ENCODE measurements around the gene SPATA9.
"Not testable (repeated sequence)": the region's sequence is repeated elsewhere in the genome, so short reads cannot be mapped to it uniquely, and the experiment has no call there.

The SPATA9 gene

GRCh38 chr5:95723632-95724369, 41.0 kb upstream of the SPATA9 start:
- no peaks in the 10 kb centered on the region for H3K27me3 Mint-ChIP-seq
- no peak overlapping the region for H3K27ac Mint-ChIP-seq
- intact Hi-C loops (cut with micrococcal nuclease) = no loop called here

GRCh38 chr5:95721582-95722295, 38.9 kb upstream of the SPATA9 start:
- Mint-ChIP-seq H3K36me3 (ENCODE audit: low read depth) (no peaks in the 10 kb centered on the region), H3K27ac (no peak overlapping the region), H3K27me3 (no peaks in the 10 kb centered on the region), H3K9me3 (no peaks in the 10 kb centered on the region), H3K4me1 (ENCODE audit: low read depth) (no peaks in the 10 kb centered on the region), H3K4me3 (no peak overlapping the region)
- intact Hi-C loops (cut with micrococcal nuclease) = no loop called here

More at GRCh38 chr5:95723632-95724369, 41.0 kb upstream of the SPATA9 start:
- Mint-ChIP-seq H3K4me1 (ENCODE audit: low read depth) (no peaks in the 10 kb centered on the region), H3K4me3 (no peak overlapping the region), H3K36me3 (ENCODE audit: low read depth) (no peaks in the 10 kb centered on the region), H3K9me3 (no peaks in the 10 kb centered on the region)

- H3K36me3 Mint-ChIP-seq (ENCODE audit: low read depth) = no peaks in the 10 kb centered on the region
- no peaks in the 10 kb centered on the region for H3K9me3 Mint-ChIP-seq
- H3K27ac Mint-ChIP-seq = no peak overlapping the region
- H3K4me3 Mint-ChIP-seq = no peak overlapping the region
- no peaks in the 10 kb centered on the region for H3K27me3 Mint-ChIP-seq
- no peaks in the 10 kb centered on the region for H3K4me1 Mint-ChIP-seq (ENCODE audit: low read depth)
- intact Hi-C loops (cut with micrococcal nuclease) = no loop called here
Observed at GRCh38 chr5:95720094-95720786, 37.4 kb upstream of the SPATA9 start.

- intact Hi-C loops (cut with micrococcal nuclease) = no loop called here
- H3K9me3 Mint-ChIP-seq = no peaks in the 10 kb centered on the region
- H3K4me3 Mint-ChIP-seq = no peak overlapping the region
Observed at GRCh38 chr5:95718738-95719137, 35.9 kb upstream of the SPATA9 start.

GRCh38 chr5:95718203-95718602, 35.4 kb upstream of the SPATA9 start:
- H3K4me1 Mint-ChIP-seq (ENCODE audit: low read depth) = peaks cover 7% of the 10 kb centered on the region
- no peak overlapping the region for H3K4me3 Mint-ChIP-seq
- H3K27me3 Mint-ChIP-seq = no peaks in the 10 kb centered on the region
- H3K9me3 Mint-ChIP-seq = no peaks in the 10 kb centered on the region
- no peak overlapping the region for H3K27ac Mint-ChIP-seq
- H3K36me3 Mint-ChIP-seq (ENCODE audit: low read depth) = no peaks in the 10 kb centered on the region
- intact Hi-C loops (cut with micrococcal nuclease) = no loop called here

More at GRCh38 chr5:95718738-95719137, 35.9 kb upstream of the SPATA9 start:
- H3K4me1 Mint-ChIP-seq (ENCODE audit: low read depth) = peaks cover 7% of the 10 kb centered on the region
- no peaks in the 10 kb centered on the region for H3K27me3 Mint-ChIP-seq
- H3K36me3 Mint-ChIP-seq (ENCODE audit: low read depth) = no peaks in the 10 kb centered on the region
- no peak overlapping the region for H3K27ac Mint-ChIP-seq

GRCh38 chr5:95717439-95717838, 34.6 kb upstream of the SPATA9 start:
- Mint-ChIP-seq H3K36me3 (ENCODE audit: low read depth) (no peaks in the 10 kb centered on the region), H3K27me3 (no peaks in the 10 kb centered on the region), H3K4me1 (ENCODE audit: low read depth) (peaks cover 7% of the 10 kb centered on the region), H3K9me3 (no peaks in the 10 kb centered on the region), H3K4me3 (no peak overlapping the region), H3K27ac (no peak overlapping the region)
- intact Hi-C loops (cut with micrococcal nuclease) = no loop called here

GRCh38 chr5:95715799-95716461, 33.1 kb upstream of the SPATA9 start:
- intact Hi-C loops (cut with micrococcal nuclease) = no loop called here
- Mint-ChIP-seq H3K27ac (no peak overlapping the region), H3K27me3 (no peaks in the 10 kb centered on the region), H3K36me3 (ENCODE audit: low read depth) (no peaks in the 10 kb centered on the region), H3K4me1 (ENCODE audit: low read depth) (peaks cover 7% of the 10 kb centered on the region), H3K9me3 (no peaks in the 10 kb centered on the region), H3K4me3 (no peak overlapping the region)

GRCh38 chr5:95713960-95714710, 31.3 kb upstream of the SPATA9 start:
- no peak overlapping the region for H3K4me3 Mint-ChIP-seq
- no peaks in the 10 kb centered on the region for H3K36me3 Mint-ChIP-seq (ENCODE audit: low read depth)
- H3K4me1 Mint-ChIP-seq (ENCODE audit: low read depth) = peaks cover 7% of the 10 kb centered on the region
- no peaks in the 10 kb centered on the region for H3K9me3 Mint-ChIP-seq
- no peak overlapping the region for H3K27ac Mint-ChIP-seq
- no peaks in the 10 kb centered on the region for H3K27me3 Mint-ChIP-seq
- intact Hi-C loops (cut with micrococcal nuclease) = no loop called here

GRCh38 chr5:95713246-95713645, 30.5 kb upstream of the SPATA9 start:
- H3K4me1 Mint-ChIP-seq (ENCODE audit: low read depth); H3K36me3 Mint-ChIP-seq (ENCODE audit: low read depth): not testable (repeated sequence)

GRCh38 chr5:95712347-95712958, 29.7 kb upstream of the SPATA9 start:
- no peaks in the 10 kb centered on the region for H3K27me3 Mint-ChIP-seq
- no peaks in the 10 kb centered on the region for H3K9me3 Mint-ChIP-seq
- H3K27ac Mint-ChIP-seq = no peak overlapping the region
- peaks cover 7% of the 10 kb centered on the region for H3K4me1 Mint-ChIP-seq (ENCODE audit: low read depth)
- no peaks in the 10 kb centered on the region for H3K36me3 Mint-ChIP-seq (ENCODE audit: low read depth)
- no peak overlapping the region for H3K4me3 Mint-ChIP-seq
- intact Hi-C loops (cut with micrococcal nuclease) = no loop called here

More at GRCh38 chr5:95713246-95713645, 30.5 kb upstream of the SPATA9 start:
- H3K9me3 Mint-ChIP-seq; H3K4me3 Mint-ChIP-seq; H3K27me3 Mint-ChIP-seq; intact Hi-C loops (cut with micrococcal nuclease); H3K27ac Mint-ChIP-seq: not testable (repeated sequence)

GRCh38 chr5:95711501-95712346, 28.9 kb upstream of the SPATA9 start:
- Mint-ChIP-seq H3K36me3 (ENCODE audit: low read depth) (no peaks in the 10 kb centered on the region), H3K27me3 (no peaks in the 10 kb centered on the region), H3K4me3 (no peak overlapping the region), H3K9me3 (no peaks in the 10 kb centered on the region), H3K27ac (no peak overlapping the region), H3K4me1 (ENCODE audit: low read depth) (peaks cover 7% of the 10 kb centered on the region)
- intact Hi-C loops (cut with micrococcal nuclease) = no loop called here

GRCh38 chr5:95710651-95711500, 28.1 kb upstream of the SPATA9 start:
- H3K9me3 Mint-ChIP-seq; H3K4me3 Mint-ChIP-seq; H3K27ac Mint-ChIP-seq; H3K27me3 Mint-ChIP-seq; H3K4me1 Mint-ChIP-seq (ENCODE audit: low read depth); intact Hi-C loops (cut with micrococcal nuclease); H3K36me3 Mint-ChIP-seq (ENCODE audit: low read depth): not testable (repeated sequence)

All from dendritic cell treated with granulocyte-macrophage colony-stimulating factor and Interleukin-4, amounts not matched to agents 40 ng/mL and 50 ng/mL, for 4 days (primary cell).